HG03457 (cell line): ENCODE measurements around the gene EBF3.

Source experiments
- ATAC-seq: cut with Tn5 transposase; IDR thresholded peaks from one replicate; pipeline ENCODE4 v1.9.1; 2021; ENCODE audit warnings: moderate number of reproducible peaks; ENCODE audit not compliant: unreplicated experiment

The EBF3 gene

GRCh38 chr10:129914153-129914855, 49.8 kb downstream of the EBF3 start:
- ATAC-seq = no peak

- no peak for ATAC-seq
Observed at GRCh38 chr10:129912986-129913695, 50.9 kb downstream of the EBF3 start.

GRCh38 chr10:129912166-129912917, 51.7 kb downstream of the EBF3 start:
- no peak for ATAC-seq

DNA sequence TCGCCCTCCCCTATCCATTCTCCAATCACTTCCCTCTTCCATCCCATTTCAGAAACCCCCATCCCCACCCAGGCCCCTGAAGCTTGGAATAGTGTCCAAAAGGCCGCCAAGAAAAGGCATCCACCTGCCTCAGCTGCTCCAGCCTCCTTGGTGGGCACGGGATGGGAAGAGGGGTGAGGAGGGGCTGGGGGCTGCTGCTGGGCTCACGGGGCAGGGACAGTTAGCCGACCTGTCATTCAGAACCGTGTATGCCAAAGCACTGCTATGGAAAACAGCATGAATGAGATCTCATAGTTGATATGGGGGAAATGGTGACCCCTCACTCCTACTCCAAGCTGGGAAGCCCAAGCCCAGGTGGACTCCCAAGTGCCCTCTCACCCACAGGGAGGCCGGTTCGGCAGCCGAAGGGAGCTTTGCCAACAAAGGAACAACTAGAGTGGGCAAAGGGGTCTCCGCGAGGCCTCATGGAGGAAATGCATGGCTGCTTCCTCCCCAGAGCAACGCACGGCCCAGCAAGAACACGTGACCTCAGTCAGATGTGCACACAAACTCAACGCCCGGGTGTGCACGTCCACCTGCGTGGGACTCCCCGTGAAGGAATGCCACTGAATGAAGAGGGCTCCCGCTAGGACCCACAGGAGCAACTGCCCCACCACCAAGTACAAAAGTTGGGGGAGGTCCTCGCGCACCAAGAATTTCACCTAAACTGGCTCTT, 52.5 kb downstream of the EBF3 start:
- no peak for ATAC-seq

DNA sequence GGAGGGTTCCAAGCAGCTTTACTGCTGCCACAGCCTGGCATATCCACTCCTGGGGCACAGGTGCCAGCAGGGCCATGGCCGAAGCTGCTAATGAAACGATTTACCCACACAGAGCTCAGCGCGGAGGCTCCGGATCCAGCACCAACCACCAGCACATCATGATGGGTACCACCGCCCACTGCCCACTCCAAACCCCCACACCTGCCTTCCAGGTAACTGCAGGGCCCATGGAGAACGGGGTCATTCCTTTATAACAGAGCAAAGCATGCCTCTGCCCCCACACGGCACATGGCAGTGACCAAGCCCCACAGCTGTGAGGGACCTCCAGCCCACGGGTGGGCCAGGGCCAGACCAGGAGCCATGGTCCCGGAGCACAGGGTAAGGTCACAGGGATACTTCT, 53.2 kb downstream of the EBF3 start:
- no peak for ATAC-seq

- no peak for ATAC-seq
Observed at GRCh38 chr10:129909531-129910256, 54.4 kb downstream of the EBF3 start.

- no peak for ATAC-seq
Observed at GRCh38 chr10:129909080-129909479, 55.0 kb downstream of the EBF3 start.

DNA sequence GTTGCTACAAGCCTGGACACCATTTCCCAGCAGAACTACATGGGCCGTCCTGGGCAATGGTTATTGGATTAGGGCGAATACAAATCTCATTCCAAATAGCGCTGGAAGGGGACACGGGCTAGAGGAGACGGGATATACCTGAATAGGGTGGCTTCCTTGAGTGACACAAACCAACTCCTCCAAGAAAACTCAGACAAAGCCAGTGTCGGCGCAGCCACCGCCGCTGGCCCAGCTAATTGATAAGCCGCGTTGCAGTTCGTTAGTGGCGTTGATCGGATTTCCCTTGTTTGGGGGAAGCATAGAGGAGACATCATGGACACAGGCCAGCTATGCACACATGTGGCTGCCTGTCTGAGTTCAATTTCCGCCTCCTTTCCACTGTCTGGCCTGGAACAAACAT, 55.7 kb downstream of the EBF3 start:
- no peak for ATAC-seq

- ATAC-seq = no peak
Observed at GRCh38 chr10:129905553-129905952, 58.5 kb downstream of the EBF3 start.

DNA sequence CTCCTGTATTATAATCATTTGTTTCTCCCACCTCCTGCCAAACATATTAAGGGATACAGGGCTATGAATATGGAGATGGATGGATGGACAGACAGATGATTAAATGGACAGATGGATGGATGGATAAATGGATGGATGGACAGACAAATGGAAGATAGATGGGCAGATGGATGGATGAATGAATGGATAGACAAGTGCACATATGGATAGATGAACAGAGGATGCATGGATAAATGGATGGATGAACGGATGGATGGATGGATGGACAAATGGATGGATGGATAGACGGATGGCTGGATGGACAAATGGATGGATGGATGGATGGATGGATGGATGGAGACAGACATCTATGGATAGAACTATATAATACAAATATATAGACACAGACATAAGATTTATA, 59.8 kb downstream of the EBF3 start:
- no peak for ATAC-seq

DNA sequence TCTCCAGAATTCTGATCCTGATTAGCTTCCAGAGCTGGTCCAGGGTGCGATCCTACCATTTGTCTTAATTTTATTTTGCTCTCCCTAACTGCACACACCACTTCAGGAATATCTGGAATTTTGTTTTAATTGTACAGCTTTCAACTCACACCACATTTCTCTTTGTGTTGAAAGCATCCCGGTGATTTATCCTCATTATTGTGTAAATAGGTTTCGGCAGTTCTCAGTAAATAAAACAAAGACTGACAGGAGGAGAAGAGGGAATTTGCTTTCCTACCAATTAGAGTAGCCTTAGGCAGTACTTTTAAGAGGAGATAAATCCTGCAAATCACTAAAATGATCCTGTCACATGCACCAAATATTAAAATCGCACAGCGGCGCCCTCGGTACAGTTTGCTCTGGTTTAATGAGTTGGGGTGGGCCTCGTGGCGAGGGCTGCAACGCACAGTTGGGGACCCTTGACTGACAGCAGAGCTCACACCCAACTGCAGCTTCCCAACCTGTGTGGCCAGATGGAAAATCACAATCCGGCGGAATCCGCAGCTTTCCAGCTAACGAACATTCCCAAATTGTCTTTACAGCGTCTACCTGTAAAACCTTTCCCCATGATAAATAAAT, 62.6 kb downstream of the EBF3 start:
- no peak for ATAC-seq

GRCh38 chr10:129900825-129901224, 63.2 kb downstream of the EBF3 start:
- ATAC-seq = no peak

- no peak for ATAC-seq
Observed at GRCh38 chr10:129899276-129900130, 64.6 kb downstream of the EBF3 start.

DNA sequence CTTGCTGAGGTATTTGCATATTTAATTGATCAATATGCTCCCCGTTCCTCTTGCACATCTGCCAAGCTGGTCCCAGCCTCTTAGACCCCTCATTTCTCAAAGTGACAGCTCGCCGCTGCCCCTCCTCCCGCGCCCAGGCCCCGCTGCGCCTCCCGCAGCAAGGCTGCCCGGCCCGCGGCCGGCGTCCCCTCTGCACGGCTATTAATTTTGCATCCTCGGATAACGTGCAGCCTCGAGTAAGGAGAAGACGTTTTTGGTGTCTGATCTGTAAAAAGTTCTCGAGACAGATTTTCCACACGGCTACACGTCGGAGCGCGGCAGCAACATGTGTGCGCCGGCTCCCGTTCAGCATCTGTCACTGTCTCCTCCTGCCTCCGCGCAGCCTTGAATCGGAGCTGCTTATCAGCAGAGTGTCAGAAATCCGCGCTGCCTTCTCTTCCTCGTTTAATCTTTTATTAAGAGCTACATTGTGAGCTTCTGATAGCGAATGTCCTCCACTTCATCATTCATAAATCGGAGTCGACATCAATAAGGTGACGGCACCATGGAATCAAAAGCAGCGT, 65.3 kb downstream of the EBF3 start:
- ATAC-seq = no peak

DNA sequence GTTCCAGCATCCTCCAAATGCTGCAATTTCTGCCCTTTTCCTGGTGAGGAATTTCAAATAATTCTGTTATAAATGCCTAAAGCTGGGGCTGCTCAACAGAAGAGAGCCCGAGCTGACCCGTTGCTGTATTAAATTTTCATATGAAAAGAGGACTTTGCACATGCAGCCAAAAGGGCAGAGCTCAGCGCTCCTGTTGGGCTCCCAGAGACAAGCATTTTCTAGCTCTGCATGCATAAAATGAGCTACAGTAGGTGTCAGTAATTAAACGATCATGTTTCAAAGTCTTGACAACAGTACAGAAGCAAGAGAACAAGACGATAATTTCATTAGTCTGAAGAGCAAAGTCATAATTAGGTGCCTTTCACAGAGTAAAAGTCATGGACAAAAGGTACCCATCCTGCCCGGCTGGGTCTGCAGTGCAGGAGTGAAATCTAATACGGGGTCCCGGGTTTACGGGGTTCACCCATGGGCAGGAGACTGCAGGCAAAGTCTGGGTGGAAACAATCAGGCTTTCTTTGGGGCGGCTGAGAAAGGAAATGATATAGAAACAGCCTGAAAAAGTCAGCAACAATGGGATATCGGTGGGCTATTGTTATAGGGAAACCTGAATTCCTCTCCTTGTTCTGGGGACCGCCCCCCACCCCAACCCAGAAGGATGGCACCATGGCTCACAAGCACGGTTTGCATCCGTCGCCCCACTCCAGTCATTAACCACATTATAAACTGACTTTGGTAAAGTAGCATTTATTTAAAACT, 66.0 kb downstream of the EBF3 start:
- no peak for ATAC-seq

- no peak for ATAC-seq
Observed at GRCh38 chr10:129896860-129897200, 67.2 kb downstream of the EBF3 start.

GRCh38 chr10:129896136-129896859, 67.8 kb downstream of the EBF3 start:
- no peak for ATAC-seq

GRCh38 chr10:129895811-129896135, 68.3 kb downstream of the EBF3 start:
- no peak for ATAC-seq
